Measurements from ENCODE around the gene MAML1. TPM values are rescaled to one million over a fixed set of nuclear protein-coding genes. Genes with fewer than 3 reads are reported as not detected.

Gene MAML1
- total RNA-seq, 1 donor from 2014 or later = 54.8 TPM

GRCh38 chr5:179795049-179795862 lies 62.6 kb downstream of the MAML1 start:
- no peaks in the 10 kb centered on the region for H3K27me3 Mint-ChIP-seq
- H3K36me3 Mint-ChIP-seq (ENCODE audit: insufficient read depth) = peaks cover 9% of the 10 kb centered on the region
- no peak for TF ChIP-seq CTCF (IDR thresholded peaks at IDR 0.05; ENCODE audit: unreplicated experiment)
- no peaks in the 10 kb centered on the region for H3K4me1 Mint-ChIP-seq (ENCODE audit: low read depth)
- no peak for DNase-seq (ENCODE audit: low spot score, unreplicated experiment)
- H3K27ac Mint-ChIP-seq = peak overlapping the region; percentile 81
- H3K9me3 Mint-ChIP-seq (ENCODE audit: low read depth) = no peaks in the 10 kb centered on the region
- H3K4me3 Mint-ChIP-seq (ENCODE audit: low read depth) = peak overlapping the region; percentile 68

- Mint-ChIP-seq H3K4me3 (ENCODE audit: low read depth) (peak overlapping the region; percentile 63), H3K36me3 (ENCODE audit: insufficient read depth) (peaks cover 9% of the 10 kb centered on the region), H3K27ac (peak overlapping the region; percentile 9), H3K4me1 (ENCODE audit: low read depth) (no peaks in the 10 kb centered on the region), H3K27me3 (no peaks in the 10 kb centered on the region), H3K9me3 (ENCODE audit: low read depth) (no peaks in the 10 kb centered on the region)
- peak; percentile 85 for DNase-seq (ENCODE audit: low spot score, unreplicated experiment)
- peak; percentile 73 for TF ChIP-seq CTCF (IDR thresholded peaks at IDR 0.05; ENCODE audit: unreplicated experiment)
Observed at GRCh38 chr5:179795863-179796833, 63.5 kb downstream of the MAML1 start.

GRCh38 chr5:179796877-179797608 lies 64.4 kb downstream of the MAML1 start:
- H3K27ac Mint-ChIP-seq = peak overlapping the region; percentile 9
- H3K4me3 Mint-ChIP-seq (ENCODE audit: low read depth) = peak overlapping the region; percentile 58
- peaks cover 1% of the 10 kb centered on the region for H3K4me1 Mint-ChIP-seq (ENCODE audit: low read depth)
- TF ChIP-seq CTCF (IDR thresholded peaks at IDR 0.05; ENCODE audit: unreplicated experiment) = no peak
- no peaks in the 10 kb centered on the region for H3K9me3 Mint-ChIP-seq (ENCODE audit: low read depth)
- H3K27me3 Mint-ChIP-seq = no peaks in the 10 kb centered on the region
- DNase-seq (ENCODE audit: low spot score, unreplicated experiment) = no peak
- peaks cover 14% of the 10 kb centered on the region for H3K36me3 Mint-ChIP-seq (ENCODE audit: insufficient read depth)

- H3K36me3 Mint-ChIP-seq (ENCODE audit: insufficient read depth) = peaks cover 14% of the 10 kb centered on the region
Observed at GRCh38 chr5:179797741-179798140, 65.1 kb downstream of the MAML1 start.

More at GRCh38 chr5:179797741-179798140, 65.1 kb downstream of the MAML1 start:
- H3K27me3 Mint-ChIP-seq = no peaks in the 10 kb centered on the region
- H3K4me1 Mint-ChIP-seq (ENCODE audit: low read depth) = peaks cover 1% of the 10 kb centered on the region
- no peak for DNase-seq (ENCODE audit: low spot score, unreplicated experiment)
- no peaks in the 10 kb centered on the region for H3K9me3 Mint-ChIP-seq (ENCODE audit: low read depth)
- H3K27ac Mint-ChIP-seq = no peak overlapping the region
- no peak for TF ChIP-seq CTCF (IDR thresholded peaks at IDR 0.05; ENCODE audit: unreplicated experiment)
- no peak overlapping the region for H3K4me3 Mint-ChIP-seq (ENCODE audit: low read depth)
